Measurements from ENCODE around the gene MDM4. TPM values are rescaled to one million over a fixed set of nuclear protein-coding genes. Genes with fewer than 3 reads are reported as not detected.

MDM4 gene
- total RNA-seq, 1 experiment from 2014 or later, result 174 TPM

DNA sequence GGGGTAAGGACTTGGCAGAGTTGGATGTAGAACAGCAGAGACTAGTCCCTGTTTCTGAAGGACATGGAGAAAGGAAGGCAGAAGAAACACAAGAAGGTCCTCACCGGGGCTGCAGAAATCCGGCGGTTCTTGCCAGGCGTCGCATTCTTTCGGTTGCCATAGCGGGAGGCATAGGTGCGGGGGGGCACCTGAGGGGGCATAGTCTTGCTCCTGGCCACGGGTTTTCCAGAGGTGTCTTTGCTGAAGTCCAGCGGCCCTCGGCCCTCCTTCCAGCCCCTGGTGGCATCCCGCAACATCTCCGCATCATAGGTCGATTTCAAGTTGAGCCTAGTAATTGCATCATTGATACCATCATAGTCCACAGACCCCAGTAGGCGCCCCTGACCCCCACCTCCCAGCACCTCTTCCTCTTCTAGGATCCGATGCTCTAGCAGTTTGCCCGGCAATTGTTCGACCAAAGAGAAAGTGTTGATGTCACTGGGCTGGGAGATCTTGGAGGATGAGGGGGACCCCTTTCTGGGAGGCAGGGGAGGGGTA lies 47.4 kb upstream of the MDM4 start:
- BruUV-seq (replicated peaks), result no TSS peak
- TF ChIP-seq, protein P1, sequence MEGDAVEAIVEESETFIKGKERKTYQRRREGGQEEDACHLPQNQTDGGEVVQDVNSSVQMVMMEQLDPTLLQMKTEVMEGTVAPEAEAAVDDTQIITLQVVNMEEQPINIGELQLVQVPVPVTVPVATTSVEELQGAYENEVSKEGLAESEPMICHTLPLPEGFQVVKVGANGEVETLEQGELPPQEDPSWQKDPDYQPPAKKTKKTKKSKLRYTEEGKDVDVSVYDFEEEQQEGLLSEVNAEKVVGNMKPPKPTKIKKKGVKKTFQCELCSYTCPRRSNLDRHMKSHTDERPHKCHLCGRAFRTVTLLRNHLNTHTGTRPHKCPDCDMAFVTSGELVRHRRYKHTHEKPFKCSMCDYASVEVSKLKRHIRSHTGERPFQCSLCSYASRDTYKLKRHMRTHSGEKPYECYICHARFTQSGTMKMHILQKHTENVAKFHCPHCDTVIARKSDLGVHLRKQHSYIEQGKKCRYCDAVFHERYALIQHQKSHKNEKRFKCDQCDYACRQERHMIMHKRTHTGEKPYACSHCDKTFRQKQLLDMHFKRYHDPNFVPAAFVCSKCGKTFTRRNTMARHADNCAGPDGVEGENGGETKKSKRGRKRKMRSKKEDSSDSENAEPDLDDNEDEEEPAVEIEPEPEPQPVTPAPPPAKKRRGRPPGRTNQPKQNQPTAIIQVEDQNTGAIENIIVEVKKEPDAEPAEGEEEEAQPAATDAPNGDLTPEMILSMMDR (IDR thresholded peaks at IDR 0.05; ENCODE audit: unreplicated experiment), result no peak
- H3K27me3 Mint-ChIP-seq (ENCODE audit: insufficient read depth, unreplicated experiment), result peaks cover under 1% of the 10 kb centered on the region
- no peak overlapping the region for H3K27ac Mint-ChIP-seq (ENCODE audit: low read depth, unreplicated experiment)
- DNase-seq (ENCODE audit: unreplicated experiment), result no peak
- H3K36me3 Mint-ChIP-seq (ENCODE audit: insufficient read depth, unreplicated experiment), result no peaks in the 10 kb centered on the region
- H3K4me1 Mint-ChIP-seq (ENCODE audit: insufficient read depth, unreplicated experiment), result no peaks in the 10 kb centered on the region
- CTCF ChIA-PET, result interaction anchor here (0.7 to 2.2 kb wide), 4 partner anchors 22 to 221 kb away, joined by 3 to 7 read pairs (median 4); no protein-coding TSS in a partner anchor
- intact Hi-C loops (cut with micrococcal nuclease), result no loop called here
- no peak overlapping the region for H3K4me3 Mint-ChIP-seq (ENCODE audit: unreplicated experiment)
- POLR2A ChIA-PET, result no interaction called here
- no peaks in the 10 kb centered on the region for H3K9me3 Mint-ChIP-seq (ENCODE audit: unreplicated experiment)

DNA sequence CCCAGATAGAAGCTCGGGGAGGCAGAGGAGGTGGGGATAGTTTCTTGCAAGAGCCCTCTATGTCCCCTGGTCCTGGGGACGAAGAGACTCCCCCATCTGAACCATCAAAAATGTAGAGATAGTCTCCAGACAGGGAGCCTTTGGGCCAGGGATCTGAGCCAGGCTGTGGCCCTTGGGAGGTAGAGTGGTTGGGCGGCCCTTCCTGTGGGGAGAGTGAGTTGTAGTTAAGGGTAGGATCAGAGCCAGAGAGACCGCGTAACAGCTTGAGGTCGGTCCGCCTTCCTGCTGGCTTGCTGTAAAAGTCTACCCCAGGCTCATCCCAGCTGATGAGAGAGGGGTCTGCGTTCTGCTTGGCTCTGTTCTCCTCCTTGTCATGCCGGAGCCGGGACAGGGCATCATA lies 46.9 kb upstream of the MDM4 start:
- ChIA-PET CTCF (interaction anchor here (0.7 to 2.2 kb wide), 4 partner anchors 23 to 222 kb away, joined by 3 to 7 read pairs (median 4); no protein-coding TSS in a partner anchor), POLR2A (interaction anchor here (1.5 kb wide), 1 partner anchor 10 kb away, joined by 6 read pairs; no protein-coding TSS in a partner anchor)
- Mint-ChIP-seq H3K4me1 (ENCODE audit: insufficient read depth, unreplicated experiment) (no peaks in the 10 kb centered on the region), H3K36me3 (ENCODE audit: insufficient read depth, unreplicated experiment) (no peaks in the 10 kb centered on the region), H3K27me3 (ENCODE audit: insufficient read depth, unreplicated experiment) (peaks cover 5% of the 10 kb centered on the region), H3K27ac (ENCODE audit: low read depth, unreplicated experiment) (no peak overlapping the region), H3K4me3 (ENCODE audit: unreplicated experiment) (no peak overlapping the region), H3K9me3 (ENCODE audit: unreplicated experiment) (no peaks in the 10 kb centered on the region)
- no TSS peak for BruUV-seq (replicated peaks)
- intact Hi-C loops (cut with micrococcal nuclease), result no loop called here
- TF ChIP-seq, protein P1 (IDR thresholded peaks at IDR 0.05; ENCODE audit: unreplicated experiment), result no peak
- no peak for DNase-seq (ENCODE audit: unreplicated experiment)

DNA sequence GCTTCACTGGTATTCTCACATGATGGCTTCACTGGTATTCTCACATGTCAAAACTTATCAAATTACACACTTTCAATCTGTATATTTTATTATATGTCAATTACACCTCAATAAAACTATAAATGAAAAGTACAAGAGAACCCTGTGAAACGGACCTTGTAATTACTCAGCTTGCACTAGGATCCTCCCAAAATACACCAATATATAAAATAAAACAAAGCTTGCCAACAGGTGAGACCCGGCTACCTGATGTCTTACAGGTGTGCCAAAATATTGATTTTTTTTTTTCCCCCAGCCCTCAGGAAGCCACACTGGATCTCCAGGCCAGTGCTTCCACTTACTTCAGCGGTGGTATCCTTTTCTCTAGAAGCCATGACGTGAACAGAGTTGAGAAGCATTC lies 44.5 kb upstream of the MDM4 start:
- Mint-ChIP-seq H3K27me3 (ENCODE audit: insufficient read depth, unreplicated experiment) (peaks cover 18% of the 10 kb centered on the region), H3K4me1 (ENCODE audit: insufficient read depth, unreplicated experiment) (no peaks in the 10 kb centered on the region), H3K27ac (ENCODE audit: low read depth, unreplicated experiment) (no peak overlapping the region), H3K4me3 (ENCODE audit: unreplicated experiment) (no peak overlapping the region), H3K36me3 (ENCODE audit: insufficient read depth, unreplicated experiment) (no peaks in the 10 kb centered on the region), H3K9me3 (ENCODE audit: unreplicated experiment) (no peaks in the 10 kb centered on the region)
- no peak for DNase-seq (ENCODE audit: unreplicated experiment)
- BruUV-seq (replicated peaks), result no TSS peak
- ChIA-PET CTCF (interaction anchor here (0.6 to 1.2 kb wide), 4 partner anchors 29 to 82 kb away, joined by 3 to 5 read pairs (median 4); no protein-coding TSS in a partner anchor), POLR2A (no interaction called here)
- TF ChIP-seq, protein P1 (IDR thresholded peaks at IDR 0.05; ENCODE audit: unreplicated experiment), result no peak
- intact Hi-C loops (cut with micrococcal nuclease), result no loop called here

DNA sequence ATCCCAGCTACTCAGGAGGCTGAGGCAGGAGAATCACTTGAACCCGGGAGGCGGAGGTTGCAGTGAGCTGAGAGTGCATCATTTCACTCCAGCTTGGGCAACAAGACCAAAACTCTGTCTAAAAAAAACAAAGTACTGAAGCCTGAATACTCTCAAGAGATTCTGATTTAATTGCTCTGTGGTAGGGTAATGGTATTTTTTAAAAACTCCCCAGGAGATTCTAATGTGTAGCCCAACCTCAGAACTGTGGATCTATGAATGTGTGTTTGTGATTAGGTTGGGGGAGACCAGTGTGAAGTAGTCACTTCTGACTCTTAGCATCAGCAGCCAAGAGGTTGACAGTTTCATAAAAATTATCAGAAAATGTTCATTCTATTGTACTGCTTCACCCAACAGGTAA lies 43.5 kb upstream of the MDM4 start:
- intact Hi-C loops (cut with micrococcal nuclease), result no loop called here
- Mint-ChIP-seq H3K4me3 (ENCODE audit: unreplicated experiment) (no peak overlapping the region), H3K4me1 (ENCODE audit: insufficient read depth, unreplicated experiment) (peaks cover 5% of the 10 kb centered on the region), H3K9me3 (ENCODE audit: unreplicated experiment) (no peaks in the 10 kb centered on the region), H3K27me3 (ENCODE audit: insufficient read depth, unreplicated experiment) (peaks cover 18% of the 10 kb centered on the region), H3K36me3 (ENCODE audit: insufficient read depth, unreplicated experiment) (no peaks in the 10 kb centered on the region), H3K27ac (ENCODE audit: low read depth, unreplicated experiment) (no peak overlapping the region)
- no peak for DNase-seq (ENCODE audit: unreplicated experiment)
- BruUV-seq (replicated peaks), result no TSS peak
- TF ChIP-seq, protein P1 (IDR thresholded peaks at IDR 0.05; ENCODE audit: unreplicated experiment), result no peak
- POLR2A ChIA-PET, result interaction anchor here (0.9 to 2.0 kb wide), 3 partner anchors 10 to 21 kb away, joined by 3 to 6 read pairs (median 6); no protein-coding TSS in a partner anchor
- CTCF ChIA-PET, result interaction anchor here (0.6 to 1.2 kb wide), 3 partner anchors 15 to 41 kb away, joined by 3 to 12 read pairs (median 3); no protein-coding TSS in a partner anchor
